ENCODE data around the gene IFNAR1.

- TF ChIP-seq POLR2A (IDR thresholded peaks at IDR 0.05; ENCODE audit: low read depth, low read length) (no peak), POLR2AphosphoS5 (IDR thresholded peaks at IDR 0.05; ENCODE audit: insufficient read depth, low read depth, low read length) (no peak)
- TF ChIP-seq, protein P1, sequence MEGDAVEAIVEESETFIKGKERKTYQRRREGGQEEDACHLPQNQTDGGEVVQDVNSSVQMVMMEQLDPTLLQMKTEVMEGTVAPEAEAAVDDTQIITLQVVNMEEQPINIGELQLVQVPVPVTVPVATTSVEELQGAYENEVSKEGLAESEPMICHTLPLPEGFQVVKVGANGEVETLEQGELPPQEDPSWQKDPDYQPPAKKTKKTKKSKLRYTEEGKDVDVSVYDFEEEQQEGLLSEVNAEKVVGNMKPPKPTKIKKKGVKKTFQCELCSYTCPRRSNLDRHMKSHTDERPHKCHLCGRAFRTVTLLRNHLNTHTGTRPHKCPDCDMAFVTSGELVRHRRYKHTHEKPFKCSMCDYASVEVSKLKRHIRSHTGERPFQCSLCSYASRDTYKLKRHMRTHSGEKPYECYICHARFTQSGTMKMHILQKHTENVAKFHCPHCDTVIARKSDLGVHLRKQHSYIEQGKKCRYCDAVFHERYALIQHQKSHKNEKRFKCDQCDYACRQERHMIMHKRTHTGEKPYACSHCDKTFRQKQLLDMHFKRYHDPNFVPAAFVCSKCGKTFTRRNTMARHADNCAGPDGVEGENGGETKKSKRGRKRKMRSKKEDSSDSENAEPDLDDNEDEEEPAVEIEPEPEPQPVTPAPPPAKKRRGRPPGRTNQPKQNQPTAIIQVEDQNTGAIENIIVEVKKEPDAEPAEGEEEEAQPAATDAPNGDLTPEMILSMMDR (IDR thresholded peaks at IDR 0.05; ENCODE audit: extremely low read depth in 1 of 2, insufficient read depth in 1 of 2, low read depth in 1 of 2, low read length in 2 of 2): no peak
Measured at GRCh38 chr21:33330726-33331125, 6.0 kb downstream of the IFNAR1 start.
